Brain microvascular endothelial cell (primary cell): ENCODE data around the gene SLC45A1.

ENCODE experiments used
- DNase-seq: peaks from one replicate; pipeline ENCODE4 v3.0.0-alpha.2; 2020
- H3K27ac ChIP-seq: fragments of 250-450 bp; sonication (Bioruptor Pico); 2 replicates; pipeline ENCODE4 v1.5.1; 2020; ENCODE audit warnings: mild to moderate bottlenecking, moderate library complexity
- H3K27me3 ChIP-seq: fragments of 250-450 bp; sonication (Bioruptor Pico); replicated peaks from 2 replicates; pipeline ENCODE4 v1.5.1; 2020; ENCODE audit warnings: mild to moderate bottlenecking
- H3K36me3 ChIP-seq: fragments of 250-450 bp; sonication (Bioruptor Pico); replicated peaks from 2 replicates; pipeline ENCODE4 v1.5.1; 2020; ENCODE audit warnings: mild to moderate bottlenecking
- H3K4me3 ChIP-seq: 2 replicates; pipeline ENCODE4 v1.5.1; 2011; ENCODE audit warnings: low read depth, mild to moderate bottlenecking, control low read depth, low read length, moderate library complexity
- CTCF ChIP-seq: IDR thresholded peaks from 2 replicates; pipeline ENCODE4 v1.5.1; 2011; ENCODE audit warnings: low read depth, mild to moderate bottlenecking, moderate library complexity, low read length, control low read depth, inconsistent platforms; ENCODE audit errors: missing control alignments
- in situ Hi-C: cut with HindIII; loops from 2 replicates; pipeline ENCODE4 v1.10.0; 2017; ENCODE audit warnings: low sequenced_read_pairs, low pct_ligation_motif_present

Gene SLC45A1

DNA sequence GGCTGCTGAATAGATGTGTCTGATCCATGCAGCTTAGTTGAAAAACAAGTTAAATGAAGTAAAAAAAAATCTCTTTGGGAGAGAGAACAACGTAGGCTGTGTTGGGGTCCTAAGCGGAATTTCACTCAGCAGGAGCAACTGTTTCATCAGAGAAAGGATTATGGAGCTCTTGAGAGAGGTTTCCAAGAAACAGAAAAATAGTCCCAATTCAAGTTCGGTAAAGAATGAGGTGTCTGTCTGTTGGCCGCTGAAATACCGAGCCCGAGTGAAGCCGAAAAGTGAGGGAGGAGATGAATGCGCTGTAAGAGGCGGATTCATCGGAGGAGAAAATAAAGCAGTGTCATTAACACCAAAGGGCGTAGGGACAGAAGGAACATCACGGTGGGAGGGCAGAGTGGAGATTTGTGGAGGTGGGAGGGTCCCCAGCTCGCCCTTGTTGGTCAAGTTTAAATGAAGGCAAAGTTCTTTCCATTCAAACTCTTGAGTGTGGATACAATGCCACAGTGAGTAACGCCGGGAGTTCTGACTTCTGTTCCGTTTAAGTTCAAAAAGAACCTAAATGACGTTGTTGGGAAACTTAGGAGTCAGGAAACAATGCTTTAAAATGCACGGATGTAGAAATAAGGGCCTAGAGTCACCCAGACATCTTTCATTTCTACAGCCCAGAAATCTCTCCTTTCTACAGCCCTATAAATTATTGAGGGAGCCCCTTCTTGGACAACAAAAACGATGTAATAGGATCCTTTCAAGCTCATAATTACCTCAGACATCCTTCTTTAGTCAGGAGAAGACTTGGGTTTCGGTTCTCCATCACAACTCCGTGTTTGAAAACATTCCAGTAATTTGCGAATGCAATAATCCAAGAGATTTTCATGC, 15.6 kb upstream of the SLC45A1 start:
- in situ Hi-C loops, result loop anchor here (25.0 kb wide), 2 partner anchors 190 to 290 kb away; no protein-coding TSS in a partner anchor
- DNase-seq, result no peak
- H3K27me3 ChIP-seq, result no peaks in the 10 kb centered on the region
- TF ChIP-seq CTCF, result no peak
- no peak overlapping the region for H3K27ac ChIP-seq
- peak overlapping the region; percentile 29 for H3K4me3 ChIP-seq
- no peaks in the 10 kb centered on the region for H3K36me3 ChIP-seq

DNA sequence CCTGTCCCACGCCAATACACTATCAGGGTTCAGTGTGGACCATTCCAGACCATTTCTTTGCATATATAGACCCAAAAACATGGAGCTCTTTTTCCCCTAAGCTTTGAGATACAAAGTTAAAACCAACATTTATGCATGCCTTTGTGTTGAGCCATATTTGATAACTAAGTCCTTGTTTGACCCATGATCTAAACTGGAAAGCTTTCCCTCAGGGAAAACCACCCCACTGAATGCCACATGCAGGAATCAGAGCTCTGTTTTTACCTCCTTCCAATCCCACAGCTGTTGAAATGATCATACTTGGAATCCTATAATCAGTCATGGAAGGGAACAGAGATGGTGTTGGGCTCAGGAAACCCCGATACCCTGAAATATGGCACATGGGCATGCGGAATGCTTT, 14.8 kb upstream of the SLC45A1 start:
- Histone ChIP-seq H3K27ac (no peak overlapping the region), H3K27me3 (no peaks in the 10 kb centered on the region), H3K36me3 (no peaks in the 10 kb centered on the region), H3K4me3 (no peak overlapping the region)
- in situ Hi-C loops, result loop anchor here (25.0 kb wide), 2 partner anchors 191 to 291 kb away; no protein-coding TSS in a partner anchor
- DNase-seq, result peak; percentile 30
- TF ChIP-seq CTCF, result no peak

- Histone ChIP-seq H3K27me3 (no peaks in the 10 kb centered on the region), H3K36me3 (no peaks in the 10 kb centered on the region), H3K27ac (no peak overlapping the region), H3K4me3 (no peak overlapping the region)
- in situ Hi-C loops, result loop anchor here (25.0 kb wide), 2 partner anchors 192 to 292 kb away; no protein-coding TSS in a partner anchor
- DNase-seq, result no peak
- no peak for TF ChIP-seq CTCF
Measured at GRCh38 chr1:8303876-8304275, 14.0 kb upstream of the SLC45A1 start.

- DNase-seq, result no peak
- TF ChIP-seq CTCF, result no peak
- in situ Hi-C loops, result loop anchor here (25.0 kb wide), 2 partner anchors 195 to 295 kb away; no protein-coding TSS in a partner anchor
- Histone ChIP-seq H3K27me3 (no peaks in the 10 kb centered on the region), H3K36me3 (no peaks in the 10 kb centered on the region), H3K4me3 (no peak overlapping the region), H3K27ac (no peak overlapping the region)
Measured at GRCh38 chr1:8307628-8308027, 10.3 kb upstream of the SLC45A1 start.

DNA sequence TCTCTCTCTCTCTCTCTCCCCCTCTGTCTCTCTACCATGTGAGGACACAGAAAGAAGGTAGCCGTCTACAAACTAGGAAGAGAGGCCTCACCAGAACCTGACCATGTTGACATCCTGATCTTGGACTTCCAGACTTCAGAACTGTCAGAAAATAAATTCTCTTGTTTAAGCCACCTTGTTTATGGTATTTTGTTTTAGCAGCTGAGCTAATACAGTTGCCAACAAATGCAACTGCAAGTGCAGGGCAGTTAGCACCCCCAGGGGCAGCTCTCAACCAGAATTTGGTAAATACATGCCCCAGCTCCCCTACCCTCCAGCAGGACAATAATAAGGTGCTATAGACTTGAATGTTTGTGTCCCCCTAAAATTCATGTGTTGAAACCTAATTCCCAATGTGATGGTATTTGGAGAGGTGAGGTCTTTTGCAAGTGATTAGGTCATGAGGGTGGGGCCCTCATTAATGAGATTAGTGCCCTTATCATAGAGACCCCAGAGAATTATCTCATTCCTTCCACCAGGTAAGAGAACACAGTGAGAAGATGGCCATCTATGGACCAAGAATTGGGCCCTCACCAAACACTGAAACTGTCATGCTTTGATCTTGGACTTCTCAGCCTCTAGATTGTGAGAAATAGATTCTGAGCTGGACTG, 6.7 kb upstream of the SLC45A1 start:
- no peaks in the 10 kb centered on the region for H3K36me3 ChIP-seq
- TF ChIP-seq CTCF, result no peak
- in situ Hi-C loops, result loop anchor here (25.0 kb wide), 2 partner anchors 199 to 299 kb away; no protein-coding TSS in a partner anchor
- H3K27me3 ChIP-seq, result no peaks in the 10 kb centered on the region
- no peak for DNase-seq
- H3K27ac ChIP-seq, result no peak overlapping the region
- no peak overlapping the region for H3K4me3 ChIP-seq
